RWPE2 (cell line): ENCODE results near the gene CAMK2A.

Experiments used
- ATAC-seq: fragments of 200-7000 bp; cut with Tn5 transposase; 3 replicates; pipeline ENCODE4 v1.9.1; 2021; ENCODE audit warnings: low read depth
- DNase-seq: peaks from one replicate; pipeline ENCODE4 v3.0.0-alpha.2; 2020; ENCODE audit warnings: low spot score
- H3K27ac ChIP-seq: fragments of 450-650 bp; 2 replicates; pipeline ENCODE4 v1.5.1; 2017; ENCODE audit warnings: mild to moderate bottlenecking; ENCODE audit not compliant: poor library complexity, severe bottlenecking
- H3K27me3 ChIP-seq: fragments of 250-450 bp; sonication (Bioruptor Pico); 2 replicates; pipeline ENCODE4 v1.5.1; 2021; ENCODE audit warnings: mild to moderate bottlenecking, moderate library complexity; ENCODE audit not compliant: insufficient read depth, poor library complexity, severe bottlenecking
- H3K36me3 ChIP-seq: fragments of 250-450 bp; sonication (Bioruptor Pico); 2 replicates; pipeline ENCODE4 v1.5.1; 2020; ENCODE audit warnings: low read depth, mild to moderate bottlenecking, moderate library complexity
- H3K4me1 ChIP-seq: fragments of 250-450 bp; sonication (Bioruptor Pico); 2 replicates; pipeline ENCODE4 v1.5.1; 2021; ENCODE audit warnings: mild to moderate bottlenecking, moderate library complexity; ENCODE audit not compliant: insufficient read depth, poor library complexity, severe bottlenecking
- H3K4me3 ChIP-seq: fragments of 250-450 bp; sonication (Bioruptor Pico); 2 replicates; pipeline ENCODE4 v1.5.1; 2021; ENCODE audit warnings: mild to moderate bottlenecking, moderate library complexity; ENCODE audit not compliant: severe bottlenecking
- H3K9me3 ChIP-seq: fragments of 250-450 bp; sonication (Bioruptor Pico); 2 replicates; pipeline ENCODE4 v1.5.1; 2021; ENCODE audit warnings: mild to moderate bottlenecking, moderate library complexity; ENCODE audit not compliant: severe bottlenecking
- CTCF ChIP-seq: fragments of 450-650 bp; IDR thresholded peaks from one replicate; pipeline ENCODE4 v1.5.1; 2017; ENCODE audit warnings: mild to moderate bottlenecking, moderate library complexity; ENCODE audit not compliant: poor library complexity, severe bottlenecking

The CAMK2A gene

GRCh38 chr5:150296496-150296895 is 6.9 kb upstream of the CAMK2A start:
- DNase-seq (no peak), ATAC-seq (no peak)
- Histone ChIP-seq H3K4me1 (peaks cover 47% of the 10 kb centered on the region), H3K9me3 (no peaks in the 10 kb centered on the region), H3K27me3 (no peaks in the 10 kb centered on the region), H3K4me3 (no peak overlapping the region), H3K36me3 (no peaks in the 10 kb centered on the region), H3K27ac (peak overlapping the region; percentile 68)
- no peak for TF ChIP-seq CTCF

GRCh38 chr5:150295741-150296486 is 6.3 kb upstream of the CAMK2A start:
- ATAC-seq (peak; percentile 34), DNase-seq (no peak)
- no peak overlapping the region for H3K4me3 ChIP-seq
- TF ChIP-seq CTCF, result no peak
- H3K27me3 ChIP-seq, result no peaks in the 10 kb centered on the region
- H3K4me1 ChIP-seq, result peaks cover 41% of the 10 kb centered on the region
- peak overlapping the region; percentile 68 for H3K27ac ChIP-seq
- H3K36me3 ChIP-seq, result no peaks in the 10 kb centered on the region
- no peaks in the 10 kb centered on the region for H3K9me3 ChIP-seq

DNA sequence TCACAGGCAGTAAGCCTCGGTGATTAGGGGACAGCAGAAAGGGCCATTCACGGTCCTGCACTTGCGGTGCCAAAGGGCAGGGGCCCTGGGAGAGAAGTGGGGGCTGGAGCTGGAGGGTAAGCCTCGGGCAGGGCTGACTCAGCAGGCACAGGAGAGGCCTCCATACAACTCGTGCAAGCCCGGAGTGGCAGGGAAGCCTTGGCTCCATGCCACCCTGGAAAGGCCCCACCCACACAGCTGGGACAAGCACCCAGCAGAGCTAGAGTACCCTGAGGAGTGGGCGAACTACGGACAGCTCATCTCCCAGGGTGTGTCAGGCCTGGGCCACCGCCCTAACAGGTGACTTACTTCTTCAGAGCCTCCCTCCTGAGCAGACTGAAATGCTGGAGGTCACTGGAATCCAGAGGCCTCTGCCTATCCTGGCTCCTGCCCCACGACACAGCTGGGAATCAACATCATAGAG is 5.6 kb upstream of the CAMK2A start:
- peak; percentile 92 for DNase-seq

DNA sequence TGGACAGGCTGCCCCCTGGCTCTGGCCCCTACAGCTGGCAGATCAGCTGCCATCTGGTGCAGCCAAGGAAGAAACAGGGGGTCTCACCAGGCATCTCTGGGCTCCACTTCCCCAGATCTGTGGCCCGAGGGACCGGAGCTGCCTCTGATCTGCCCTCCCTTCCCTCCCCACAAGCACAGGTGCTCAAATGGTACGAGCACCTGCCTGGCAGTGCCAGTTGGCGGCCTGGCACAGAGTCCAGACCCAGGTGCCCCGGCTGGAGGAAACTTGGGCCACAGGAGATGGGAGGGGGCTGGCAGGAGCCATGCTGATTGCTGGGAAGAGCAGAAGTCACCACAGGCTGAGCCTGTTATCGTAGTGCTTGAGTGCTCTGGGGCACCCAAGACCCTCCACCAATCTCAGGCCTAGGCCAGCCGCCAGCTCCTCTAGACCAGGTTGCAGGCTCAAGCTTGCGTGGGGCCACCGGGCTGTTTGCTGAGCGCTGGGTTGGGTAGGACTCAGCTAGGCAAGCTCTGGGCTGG is 5.0 kb upstream of the CAMK2A start:
- Histone ChIP-seq H3K36me3 (no peaks in the 10 kb centered on the region), H3K27me3 (no peaks in the 10 kb centered on the region), H3K4me1 (peaks cover 33% of the 10 kb centered on the region), H3K9me3 (no peaks in the 10 kb centered on the region), H3K27ac (peak overlapping the region; percentile 68), H3K4me3 (no peak overlapping the region)
- ATAC-seq (no peak), DNase-seq (no peak)
- no peak for TF ChIP-seq CTCF

More for the DNA sequence above, 5.6 kb upstream of the CAMK2A start:
- H3K4me1 ChIP-seq, result peaks cover 38% of the 10 kb centered on the region
- peak; percentile 71 for ATAC-seq
- H3K36me3 ChIP-seq, result no peaks in the 10 kb centered on the region
- no peaks in the 10 kb centered on the region for H3K27me3 ChIP-seq
- H3K27ac ChIP-seq, result peak overlapping the region; percentile 68
- no peak overlapping the region for H3K4me3 ChIP-seq
- TF ChIP-seq CTCF, result no peak
- H3K9me3 ChIP-seq, result no peaks in the 10 kb centered on the region
